Endothelial cell of umbilical vein (primary cell): ENCODE results near the gene COL23A1. TPM values are rescaled to one million over a fixed set of nuclear protein-coding genes. Genes with fewer than 3 reads are reported as not detected.

ENCODE experiments used
- BruUV-seq: library from RNA; stranded (reverse); fragments of 400-500 nt; replicated peaks from 2 replicates; lab custom pipeline; 2021; lab: Mats Ljungman, UMichigan
- CTCF ChIA-PET: fragments of 300-600, 350-600 bp; sonication (Branson Sonifier 250); formaldehyde crosslinking; loops from one replicate; lab custom pipeline; 2021; ENCODE audit warnings: antibody characterized with exemption, inconsistent platforms; lab: Charles Lee
- POLR2A ChIA-PET: fragments of 300-600, 350-600 bp; sonication (Branson Sonifier 250); formaldehyde crosslinking; loops from one replicate; lab custom pipeline; 2021; ENCODE audit warnings: antibody characterized with exemption, inconsistent platforms; lab: Charles Lee
- DNase-seq: peaks from one replicate; pipeline ENCODE4 v3.0.0-alpha.2; 2011; ENCODE audit warnings: low read depth, low spot score
- FAIRE-seq: peaks from 2 replicates; lab custom pipeline; 2011; peaks lifted over from hg19 to GRCh38; lab: Jason Lieb, UNC
- H2AFZ ChIP-seq: 2 replicates; pipeline ENCODE4 v1.6.0; 2012; ENCODE audit warnings: low read depth, low read length, control low read depth, inconsistent platforms
- H3K27ac ChIP-seq: 2 replicates; pipeline ENCODE4 v1.5.1; 2011; ENCODE audit warnings: low read depth, mild to moderate bottlenecking, control low read depth, low read length, moderate library complexity; ENCODE audit not compliant: insufficient read depth
- H3K27me3 ChIP-seq, 2 experiments: 2 replicates each; pipeline versions ENCODE4 v1.6.0 to v1.6.1; 2011; ENCODE audit warnings: low read length in 2 of 2, mixed read lengths in 1 of 2; ENCODE audit not compliant: control insufficient read depth in 2 of 2, insufficient read depth in 2 of 2
- H3K36me3 ChIP-seq, 2 experiments: 2 replicates in 1 of 2; 3 replicates in 1 of 2; pipeline ENCODE4 v1.5.1; 2011; ENCODE audit warnings: low read length in 2 of 2, mild to moderate bottlenecking in 1 of 2, moderate library complexity in 1 of 2; ENCODE audit not compliant: control insufficient read depth in 2 of 2, insufficient read depth in 2 of 2; ENCODE audit errors: extremely low read depth in 1 of 2
- H3K4me1 ChIP-seq: 3 replicates; pipeline ENCODE4 v1.5.1; 2011; ENCODE audit warnings: mild to moderate bottlenecking, low read length; ENCODE audit not compliant: control insufficient read depth, insufficient read depth; ENCODE audit errors: extremely low read depth
- H3K4me2 ChIP-seq: 2 replicates; pipeline ENCODE4 v1.6.1; 2011; ENCODE audit warnings: low read length, control low read depth, mixed read lengths; ENCODE audit not compliant: insufficient read depth
- H3K4me3 ChIP-seq, 3 experiments: fragments of 200-600 bp in 1 of 3; sonication (generic), shearing (Covaris generic) in 1 of 3; replicated peaks in 1 of 3; 2 replicates each; pipeline ENCODE4 v1.5.1; 2011 to 2016; ENCODE audit warnings: control low read depth in 3 of 3, low read length in 3 of 3, mild to moderate bottlenecking in 2 of 3, inconsistent platforms in 1 of 3, low read depth in 1 of 3, moderate library complexity in 1 of 3; ENCODE audit not compliant: insufficient read depth in 1 of 3
- H3K79me2 ChIP-seq: 2 replicates; pipeline ENCODE4 v1.6.0; 2012; ENCODE audit warnings: low read length, inconsistent platforms; ENCODE audit not compliant: control insufficient read depth, insufficient read depth
- H3K9ac ChIP-seq: replicated peaks from 2 replicates; pipeline ENCODE3; 2011; ENCODE audit warnings: low read length, control low read depth; ENCODE audit not compliant: insufficient read depth; ENCODE audit errors: extremely low read depth
- H3K9me1 ChIP-seq: replicated peaks from 3 replicates; pipeline ENCODE4 v1.6.0; 2011; ENCODE audit warnings: mild to moderate bottlenecking, low read length; ENCODE audit not compliant: control insufficient read depth, insufficient read depth; ENCODE audit errors: extremely low read depth
- H3K9me3 ChIP-seq: replicated peaks from 2 replicates; pipeline ENCODE4 v1.5.1; 2012; ENCODE audit warnings: low read length, inconsistent platforms; ENCODE audit not compliant: control insufficient read depth, insufficient read depth
- H4K20me1 ChIP-seq: replicated peaks from 2 replicates; pipeline ENCODE3; 2011; ENCODE audit warnings: mild to moderate bottlenecking, low read length; ENCODE audit not compliant: control insufficient read depth, insufficient read depth; ENCODE audit errors: extremely low read depth
- CTCF ChIP-seq, 2 donors: IDR thresholded peaks; 1 replicate in 1 of 2; 2 replicates in 1 of 2; pipeline ENCODE4 v1.5.1; 2011; ENCODE audit warnings: low read length in 2 of 2, mild to moderate bottlenecking in 2 of 2, moderate library complexity in 2 of 2, control low read depth in 1 of 2, inconsistent platforms in 1 of 2, low read depth in 1 of 2; ENCODE audit not compliant: insufficient read depth in 1 of 2; ENCODE audit errors: extremely low read depth in 1 of 2
- EZH2 ChIP-seq: IDR thresholded peaks from 2 replicates; pipeline ENCODE4 v1.6.1; 2012; ENCODE audit warnings: borderline replicate concordance, low read depth, mild to moderate bottlenecking, moderate library complexity, low read length, inconsistent platforms; ENCODE audit not compliant: severe bottlenecking
- FOS ChIP-seq: IDR thresholded peaks from 2 replicates; pipeline ENCODE4 v1.6.1; 2011; ENCODE audit warnings: mild to moderate bottlenecking, low read length, moderate library complexity, borderline replicate concordance; ENCODE audit not compliant: insufficient read depth
- GATA2 ChIP-seq: IDR thresholded peaks from 2 replicates; pipeline ENCODE4 v1.7.0; 2011; ENCODE audit warnings: low read depth, mild to moderate bottlenecking, moderate library complexity, mixed read lengths, low read length; ENCODE audit not compliant: insufficient read length, insufficient read depth
- JUN ChIP-seq: IDR thresholded peaks from 2 replicates; pipeline ENCODE4 v1.6.1; 2011; ENCODE audit warnings: borderline replicate concordance, low read depth; ENCODE audit not compliant: insufficient read length, insufficient read depth
- MAX ChIP-seq: IDR thresholded peaks from 2 replicates; pipeline ENCODE4 v1.6.1; 2011; ENCODE audit not compliant: insufficient read depth, insufficient read length
- MYC ChIP-seq: IDR thresholded peaks from one replicate; pipeline ENCODE4 v1.6.1; 2011; ENCODE audit warnings: mild to moderate bottlenecking, low read depth, low read length
- POLR2A ChIP-seq: IDR thresholded peaks from 2 replicates; pipeline ENCODE4 v1.6.1; 2012; ENCODE audit warnings: low read depth, mild to moderate bottlenecking, control low read depth, low read length
- POLR2AphosphoS5 ChIP-seq: IDR thresholded peaks from 2 replicates; pipeline ENCODE4 v1.6.1; 2012; ENCODE audit warnings: low read depth, mild to moderate bottlenecking, control low read depth, low read length, moderate library complexity; ENCODE audit not compliant: insufficient read depth
- dilution Hi-C: fragments of 300-500 bp; cut with MboI; formaldehyde crosslinking; loops from one replicate; pipeline ENCODE4 v1.15.0; 2019; ENCODE audit warnings: low sequenced_read_pairs; ENCODE audit not compliant: extremely low pct_ligation_motif_present
- intact Hi-C: fragments of 100-400 bp; cut with micrococcal nuclease; formaldehyde crosslinking; loops from one replicate; pipeline ENCODE4 v1.10.0; 2022
- polyA plus RNA-seq, 4 experiments: library from polyadenylated mRNA; depleted of rRNA in 3 of 4; stranded (reverse) in 3 of 4; unstranded in 1 of 4; fragments of >200 nt; gene quantifications; 2 replicates each; pipeline versions ENCODE4 v1.2.1 to v1.2.3, GENCODE V29; 2011 to 2012; ENCODE audit warnings: missing spikeins in 1 of 4
- total RNA-seq: library from RNA; stranded (reverse); gene quantifications from 2 replicates; pipeline ENCODE4 v1.2.3, GENCODE V29; 2021

COL23A1 gene
- total and polyA plus RNA-seq, 2 donors (not counting 3 experiments of a cell fraction or from before 2014, with no cell fraction given), result not detected

GRCh38 chr5:178630951-178631350, 40.8 kb upstream of the COL23A1 start:
- Histone ChIP-seq H3K79me2 (peaks cover 4% of the 10 kb centered on the region), H3K36me3 (no peaks in the 10 kb centered on the region), H3K27me3 (no peaks in the 10 kb centered on the region), H3K4me2 (no peak overlapping the region), H3K9ac (no peak overlapping the region), H3K27ac (no peak overlapping the region), H4K20me1 (no peaks in the 10 kb centered on the region), H2AFZ (no peak overlapping the region), H3K9me3 (no peaks in the 10 kb centered on the region), H3K9me1 (no peaks in the 10 kb centered on the region), H3K4me3 (no peak overlapping the region), H3K4me1 (no peaks in the 10 kb centered on the region)
- no peak for DNase-seq
- FAIRE-seq, result no peak
- dilution Hi-C loops, result no loop called here
- ChIA-PET CTCF (no interaction called here), POLR2A (no interaction called here)
- intact Hi-C loops, result no loop called here
- no TSS peak for BruUV-seq
- no peak for TF ChIP-seq MAX
- no peak for TF ChIP-seq CTCF (IDR thresholded peaks at IDR 0.05; ENCODE audit: extremely low read depth in 1 of 2, insufficient read depth in 1 of 2, low read depth in 1 of 2, low read length in 2 of 2)
- no peak for TF ChIP-seq POLR2A
- no peak for TF ChIP-seq MYC
- TF ChIP-seq FOS, result no peak
- TF ChIP-seq JUN, result no peak
- TF ChIP-seq POLR2AphosphoS5, result no peak
- no peak for TF ChIP-seq EZH2
- no peak for TF ChIP-seq GATA2
